Stimulated activated CD4-positive, alpha-beta T cell treated with anti-CD3 and anti-CD28 coated beads, Interleukin-4, amount 100 ng/mL, for 1 hour (primary cell): Measurements from ENCODE around the gene KRT6B.

Source experiments
- DNase-seq: peaks from one replicate; pipeline ENCODE4 v3.0.0-alpha.2; 2020

Gene KRT6B

DNA sequence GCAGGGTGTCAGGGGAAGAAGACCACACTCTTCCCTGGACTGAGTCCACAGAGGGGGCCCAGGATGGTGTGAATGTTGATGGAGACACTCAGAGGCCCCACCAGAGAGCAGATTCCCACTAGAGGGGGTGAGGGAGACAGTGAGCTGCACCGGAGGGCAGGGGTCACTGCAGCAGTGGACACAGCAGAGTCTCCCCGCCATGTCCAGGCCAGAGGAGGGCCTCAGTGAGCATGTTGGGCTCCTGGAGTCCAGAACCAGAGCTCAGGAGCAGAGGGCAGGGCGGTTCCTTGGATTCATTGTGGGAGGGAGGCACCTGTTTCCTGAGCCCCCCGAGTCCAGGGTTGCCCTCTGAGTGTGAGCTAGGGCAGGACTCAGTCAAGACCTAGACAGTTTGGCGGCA lies 44.0 kb downstream of the KRT6B start:
- no peak for DNase-seq

DNA sequence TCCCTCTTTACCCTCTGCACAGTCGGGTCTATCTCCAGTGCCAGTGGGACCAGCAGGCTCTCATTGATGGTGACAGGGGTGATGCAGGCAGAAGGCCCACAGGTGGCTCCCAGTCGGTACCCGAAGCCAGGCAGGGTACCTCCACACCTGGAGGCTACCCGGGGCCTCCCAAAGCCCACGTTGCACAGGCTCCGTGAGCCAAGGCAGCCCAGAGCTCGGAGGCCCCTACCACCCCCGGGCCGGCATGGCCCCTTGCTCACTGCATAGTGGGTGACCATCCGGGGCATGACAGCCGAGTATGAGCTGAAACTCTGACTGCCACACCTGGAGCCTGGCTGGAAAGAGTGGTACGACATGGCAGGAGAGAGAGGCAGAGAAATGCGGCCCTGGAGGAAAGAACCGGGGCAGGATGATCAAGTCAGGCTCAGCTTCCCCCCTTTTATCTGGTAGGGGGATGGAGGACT lies 46.0 kb downstream of the KRT6B start, which contains the start of gene KRT82:
KRT82 (minus strand) TSS at position 414 of the 464 bp plus-strand sequence; CDS start at position 356, 58 bp downstream.
- no peak for DNase-seq

DNA sequence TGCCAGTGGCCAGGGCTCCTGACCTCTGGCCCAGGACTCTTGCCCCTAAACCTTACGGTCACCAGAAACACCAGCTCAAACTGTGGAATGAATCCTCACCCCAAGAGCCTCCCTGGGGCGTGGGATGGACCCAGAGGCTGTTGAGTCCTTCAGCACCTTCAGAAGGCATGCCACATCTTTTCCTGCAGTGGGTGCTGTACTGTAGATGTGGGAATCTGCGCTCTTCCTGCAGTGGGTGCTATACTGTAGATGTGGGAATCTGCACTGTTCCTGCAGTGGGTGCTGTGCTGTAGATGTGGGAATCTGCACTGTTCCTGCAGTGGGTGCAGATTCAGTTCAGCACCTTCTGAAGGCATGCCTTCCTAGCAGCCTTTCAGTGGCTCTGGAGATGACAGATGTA lies 47.0 kb downstream of the KRT6B start:
- DNase-seq: no peak

DNA sequence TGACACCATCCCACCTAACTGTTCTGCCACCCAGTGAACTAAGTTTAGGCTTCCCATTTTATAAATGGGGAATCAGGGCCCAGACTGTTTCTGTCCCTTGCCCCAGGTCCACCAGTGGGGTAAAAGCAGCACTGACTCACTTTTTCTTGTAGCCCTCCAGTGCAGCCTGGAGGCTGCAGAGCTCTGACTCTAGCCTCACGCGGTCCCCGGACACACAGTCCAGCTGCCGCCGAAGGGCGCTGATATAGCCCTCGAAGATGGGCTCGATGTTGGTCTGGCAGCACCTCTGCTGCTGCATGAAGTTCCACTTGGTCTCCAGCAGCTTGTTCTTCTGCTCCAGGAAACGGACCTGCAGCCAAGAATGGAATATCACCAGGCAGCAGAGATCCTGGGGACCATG lies 48.4 kb downstream of the KRT6B start:
- DNase-seq: no peak

- no peak for DNase-seq
Observed at GRCh38 chr12:52402873-52403540, 48.9 kb downstream of the KRT6B start.

DNA sequence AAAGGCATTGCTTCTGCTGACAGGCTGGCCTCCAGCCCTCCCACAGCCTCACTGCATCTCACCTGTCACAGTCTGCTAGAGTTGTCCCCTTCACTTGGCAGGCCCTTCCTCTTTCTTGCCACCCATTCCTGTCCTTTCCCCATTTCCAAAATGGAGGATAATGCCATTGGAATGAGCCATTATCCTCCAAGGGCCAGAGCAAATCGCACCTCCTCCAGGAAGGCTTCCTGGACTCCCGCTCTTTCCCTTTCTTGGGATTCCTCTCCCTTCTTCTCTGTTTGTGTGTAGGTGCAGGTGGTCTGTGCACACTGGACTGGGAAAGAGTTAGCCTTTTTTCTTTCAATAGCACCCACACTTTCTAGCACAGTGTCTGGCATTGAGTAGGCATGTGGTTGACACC lies 49.6 kb downstream of the KRT6B start:
- DNase-seq: no peak

DNA sequence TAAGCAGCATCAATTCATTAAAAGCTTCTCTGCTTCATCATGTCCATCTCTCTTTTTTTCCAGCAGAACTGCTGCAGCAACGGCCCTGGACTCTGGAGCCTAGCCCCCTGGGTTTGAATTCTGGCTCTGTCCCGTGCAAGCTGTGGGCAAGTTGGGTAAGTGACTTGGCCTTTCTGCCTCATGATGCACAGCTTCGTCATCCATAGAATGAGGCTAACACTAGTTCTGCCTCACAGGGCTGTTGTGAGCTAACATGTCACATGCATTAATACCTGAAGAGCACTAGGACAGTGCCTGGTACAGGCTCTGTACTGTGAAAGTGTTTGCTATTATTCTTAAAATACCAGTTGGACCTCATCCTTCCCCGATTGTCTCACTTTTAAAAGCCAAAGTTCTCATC lies 50.0 kb downstream of the KRT6B start:
- no peak for DNase-seq

DNA sequence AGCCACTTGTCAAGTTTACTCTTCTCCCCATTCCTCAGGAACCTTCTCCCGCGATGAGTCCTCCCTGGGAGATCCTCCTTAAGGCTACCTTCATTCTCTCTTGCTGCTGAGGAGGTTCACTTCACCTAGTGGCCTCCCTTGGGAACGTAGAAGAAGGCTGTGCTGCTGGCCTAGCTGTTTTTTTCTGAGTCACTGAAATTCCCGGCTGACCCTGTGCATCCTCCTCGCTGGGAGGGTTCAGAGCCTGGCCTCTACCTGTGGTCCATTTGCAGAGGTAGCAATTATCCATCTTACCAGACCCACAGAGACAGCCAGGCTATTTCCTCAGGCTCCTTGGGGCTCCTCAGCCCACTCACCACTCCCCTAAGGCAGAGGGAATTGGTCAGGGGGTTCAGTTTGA lies 50.4 kb downstream of the KRT6B start:
- DNase-seq: no peak

DNA sequence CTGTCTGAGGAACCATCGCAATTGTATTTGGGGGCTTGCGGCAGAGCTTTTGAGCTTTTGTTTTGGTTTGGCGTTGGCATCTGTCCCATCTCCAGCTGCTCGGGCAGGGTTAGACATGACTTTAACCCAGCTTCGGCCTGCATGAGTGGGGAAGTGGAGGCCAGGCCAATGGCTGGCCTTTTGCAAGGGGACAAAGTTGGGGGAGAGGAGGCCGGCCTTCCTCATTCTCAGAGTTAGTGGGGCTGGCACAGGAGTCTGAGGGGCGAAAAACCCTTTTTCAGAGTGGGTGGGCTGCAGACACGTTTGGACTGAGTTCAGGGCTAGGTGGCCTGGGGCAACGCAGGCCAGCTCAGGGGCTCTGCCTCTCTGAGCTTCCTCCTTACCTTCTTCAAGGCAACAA lies 51.0 kb downstream of the KRT6B start:
- no peak for DNase-seq

DNA sequence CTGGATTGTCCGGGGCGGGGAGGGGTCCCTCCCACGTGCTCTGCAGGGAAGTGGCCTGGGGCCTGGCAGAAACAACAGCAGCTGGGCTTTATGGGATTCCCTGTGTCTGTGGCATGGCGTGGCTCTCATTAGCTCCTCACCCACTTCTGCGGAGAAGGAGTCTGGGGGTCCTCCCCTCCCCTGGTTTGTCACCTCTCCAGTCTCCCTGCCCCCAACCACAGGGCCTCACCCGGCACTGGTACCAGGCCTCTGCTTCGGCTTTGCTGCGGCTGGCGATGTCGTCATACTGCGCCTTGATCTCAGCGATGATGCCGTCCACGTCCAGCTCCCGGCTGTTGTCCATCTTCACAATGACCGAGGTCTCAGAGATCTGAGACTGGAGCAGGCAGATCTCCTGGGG lies 52.2 kb downstream of the KRT6B start:
- DNase-seq: no peak

GRCh38 chr12:52398176-52398575 lies 53.8 kb downstream of the KRT6B start:
- no peak for DNase-seq

- no peak for DNase-seq
Observed at GRCh38 chr12:52396656-52397055, 55.3 kb downstream of the KRT6B start.
